ENCODE measurements around the gene PLXND1. TPM values are rescaled to one million over a fixed set of nuclear protein-coding genes. Genes with fewer than 3 reads are reported as not detected.

PLXND1 gene
- total RNA-seq, 2 donors from 2014 or later, result 47.7 to 135 TPM

DNA sequence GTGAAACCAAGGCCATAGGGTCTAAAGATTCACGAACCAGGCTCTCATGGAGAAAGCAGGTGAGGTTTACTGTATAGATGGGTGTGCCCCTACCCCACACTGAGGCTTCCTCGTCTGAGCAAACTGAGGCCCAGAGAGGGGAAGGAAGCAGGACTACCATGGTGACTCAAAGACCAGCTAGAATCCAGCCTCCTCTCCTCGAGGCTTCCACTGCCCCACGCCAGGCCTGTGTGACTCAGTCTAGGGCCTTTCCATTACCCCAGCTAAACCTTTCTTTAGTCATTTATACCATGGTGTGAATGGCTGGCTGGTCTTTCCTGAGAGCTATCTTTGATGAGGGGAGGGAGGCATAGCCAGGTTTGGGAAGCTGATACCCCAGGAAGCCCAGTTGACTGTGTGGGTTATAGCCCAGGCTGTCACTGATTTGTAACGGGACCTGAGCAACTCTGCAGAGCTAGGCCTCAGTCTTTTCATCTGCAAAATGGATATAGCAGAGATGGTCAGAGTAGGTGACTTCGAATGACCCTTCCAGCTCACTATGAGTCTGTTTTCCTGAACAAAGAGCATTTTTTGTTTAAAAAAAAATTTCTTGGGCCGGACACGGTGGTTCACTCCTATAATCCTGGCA, 81.0 kb downstream of the PLXND1 start:
- Histone ChIP-seq H3K27ac (no peak overlapping the region), H3K27me3 (no peaks in the 10 kb centered on the region), H3K4me3 (no peak overlapping the region), H3K4me1 (no peaks in the 10 kb centered on the region), H3K36me3 (replicated peaks in 1 of 2; ENCODE audit: insufficient read depth in 1 of 2, low read depth in 2 of 2) (no peaks in the 10 kb centered on the region), H3K9me3 (no peaks in the 10 kb centered on the region)
- TF ChIP-seq CTCF (IDR thresholded peaks at IDR 0.05) (no peak), POLR2A (IDR thresholded peaks at IDR 0.05) (no peak)
- 64 to 72% methylated on average over 7 to 8 of the region's 8 CpGs for WGBS, 2 donors
- intact Hi-C loops (cut with DNase I), result no loop called here
- DNase-seq (no peak), ATAC-seq (no peak)

DNA sequence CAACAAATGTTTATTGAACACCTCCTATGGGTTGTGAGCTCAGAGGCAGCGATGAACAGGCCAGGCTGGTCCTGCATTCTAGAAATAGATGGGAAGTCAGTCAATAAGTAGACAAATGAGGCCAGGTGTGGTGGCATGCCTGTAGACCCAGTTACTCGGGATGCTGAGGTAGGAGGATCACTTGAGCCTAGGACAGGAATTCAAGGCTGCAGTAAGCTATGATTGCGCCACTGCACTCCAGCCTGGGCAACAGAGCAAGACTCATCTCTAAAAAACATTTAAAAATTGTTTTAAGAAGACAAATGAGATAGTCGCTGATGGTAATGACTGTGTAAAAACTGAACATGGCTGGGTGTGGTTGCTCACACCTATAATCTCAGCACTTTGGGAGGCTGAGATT, 82.4 kb downstream of the PLXND1 start:
- Histone ChIP-seq H3K36me3 (replicated peaks in 1 of 2; ENCODE audit: insufficient read depth in 1 of 2, low read depth in 2 of 2) (peaks cover 0 to 3% of the 10 kb centered on the region in 2 donors), H3K27me3 (no peaks in the 10 kb centered on the region), H3K27ac (no peak overlapping the region), H3K4me1 (no peaks in the 10 kb centered on the region), H3K4me3 (no peak overlapping the region), H3K9me3 (no peaks in the 10 kb centered on the region)
- 74 to 82% methylated on average over 4 of the region's 4 CpGs for WGBS, 2 donors
- DNase-seq (no peak), ATAC-seq (no peak)
- intact Hi-C loops (cut with DNase I), result no loop called here
- TF ChIP-seq POLR2A (IDR thresholded peaks at IDR 0.05), result no peak
- no peak for TF ChIP-seq CTCF (IDR thresholded peaks at IDR 0.05)

GRCh38 chr3:129522953-129523352, 83.5 kb downstream of the PLXND1 start:
- WGBS, 2 donors, result 83 to 84% methylated on average over 4 to 5 of the region's 5 CpGs
- intact Hi-C loops (cut with DNase I), result no loop called here
- H3K27ac ChIP-seq, result no peak overlapping the region
- H3K36me3 ChIP-seq (replicated peaks in 1 of 2; ENCODE audit: insufficient read depth in 1 of 2, low read depth in 2 of 2), result peaks cover 0 to 4% of the 10 kb centered on the region in 2 donors
- TF ChIP-seq POLR2A (IDR thresholded peaks at IDR 0.05) (no peak), CTCF (IDR thresholded peaks at IDR 0.05) (no peak)
- no peaks in the 10 kb centered on the region for H3K9me3 ChIP-seq
- ATAC-seq, result no peak
- H3K27me3 ChIP-seq, result no peaks in the 10 kb centered on the region
- no peak for DNase-seq
- no peaks in the 10 kb centered on the region for H3K4me1 ChIP-seq
- H3K4me3 ChIP-seq, result no peak overlapping the region

GRCh38 chr3:129521611-129522010, 84.9 kb downstream of the PLXND1 start:
- DNase-seq, result no peak
- H3K27me3 ChIP-seq, result no peaks in the 10 kb centered on the region
- no peaks in the 10 kb centered on the region for H3K9me3 ChIP-seq
- no peak for ATAC-seq
- TF ChIP-seq POLR2A (IDR thresholded peaks at IDR 0.05), result no peak
- TF ChIP-seq CTCF (IDR thresholded peaks at IDR 0.05), result no peak
- no peaks in the 10 kb centered on the region for H3K4me1 ChIP-seq
- intact Hi-C loops (cut with DNase I), result no loop called here
- H3K4me3 ChIP-seq, result no peak overlapping the region
- WGBS, 2 donors, result 79 to 82% methylated on average over 8 of the region's 8 CpGs
- no peak overlapping the region for H3K27ac ChIP-seq
- H3K36me3 ChIP-seq (replicated peaks in 1 of 2; ENCODE audit: insufficient read depth in 1 of 2, low read depth in 2 of 2), result peaks cover 0 to 4% of the 10 kb centered on the region in 2 donors

GRCh38 chr3:129520960-129521359, 85.5 kb downstream of the PLXND1 start:
- H3K9me3 ChIP-seq, result no peaks in the 10 kb centered on the region
- TF ChIP-seq CTCF (IDR thresholded peaks at IDR 0.05) (no peak), POLR2A (IDR thresholded peaks at IDR 0.05) (no peak)
- intact Hi-C loops (cut with DNase I), result no loop called here
- H3K4me1 ChIP-seq, result no peaks in the 10 kb centered on the region
- WGBS, 2 donors, result 80 to 85% methylated on average over 1 to 4 of the region's 4 CpGs
- no peak for DNase-seq
- no peak overlapping the region for H3K27ac ChIP-seq
- no peak overlapping the region for H3K4me3 ChIP-seq
- no peaks in the 10 kb centered on the region for H3K27me3 ChIP-seq
- no peak for ATAC-seq
- peaks cover 0 to 4% of the 10 kb centered on the region in 2 donors for H3K36me3 ChIP-seq (replicated peaks in 1 of 2; ENCODE audit: insufficient read depth in 1 of 2, low read depth in 2 of 2)

Data from body of pancreas (tissue), 4 donors.